ENCODE data around the gene PIK3AP1.

The PIK3AP1 gene

DNA sequence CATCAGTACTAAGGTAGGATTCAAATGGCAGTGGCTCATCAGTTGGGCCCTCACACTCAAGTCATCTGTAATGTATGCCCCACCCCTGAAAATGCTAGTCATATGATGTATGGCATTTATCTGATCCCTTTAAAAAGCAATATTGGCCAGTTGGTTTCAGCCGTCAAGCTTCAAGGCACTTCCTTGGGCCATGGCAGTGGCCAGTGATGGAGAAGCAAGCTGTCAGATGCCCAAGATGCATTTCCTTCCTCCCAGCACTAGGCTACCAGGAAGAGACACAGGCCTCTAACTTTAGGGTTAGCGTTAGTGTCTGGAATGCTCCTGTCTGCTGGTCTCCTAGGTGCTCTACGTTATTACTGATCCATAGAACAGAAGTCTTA is 64.1 kb downstream of the PIK3AP1 start:
- in situ Hi-C loops (cut with HindIII; ENCODE audit: low pct_unique_long_range_greater_than_20kb, low sequenced_read_pairs): no loop called here
- DNase-seq (ENCODE audit: low read depth in 1 of 2, low spot score in 1 of 2): no peak
- TF ChIP-seq JUND (IDR thresholded peaks at IDR 0.05; ENCODE audit: low read depth): no peak

DNA sequence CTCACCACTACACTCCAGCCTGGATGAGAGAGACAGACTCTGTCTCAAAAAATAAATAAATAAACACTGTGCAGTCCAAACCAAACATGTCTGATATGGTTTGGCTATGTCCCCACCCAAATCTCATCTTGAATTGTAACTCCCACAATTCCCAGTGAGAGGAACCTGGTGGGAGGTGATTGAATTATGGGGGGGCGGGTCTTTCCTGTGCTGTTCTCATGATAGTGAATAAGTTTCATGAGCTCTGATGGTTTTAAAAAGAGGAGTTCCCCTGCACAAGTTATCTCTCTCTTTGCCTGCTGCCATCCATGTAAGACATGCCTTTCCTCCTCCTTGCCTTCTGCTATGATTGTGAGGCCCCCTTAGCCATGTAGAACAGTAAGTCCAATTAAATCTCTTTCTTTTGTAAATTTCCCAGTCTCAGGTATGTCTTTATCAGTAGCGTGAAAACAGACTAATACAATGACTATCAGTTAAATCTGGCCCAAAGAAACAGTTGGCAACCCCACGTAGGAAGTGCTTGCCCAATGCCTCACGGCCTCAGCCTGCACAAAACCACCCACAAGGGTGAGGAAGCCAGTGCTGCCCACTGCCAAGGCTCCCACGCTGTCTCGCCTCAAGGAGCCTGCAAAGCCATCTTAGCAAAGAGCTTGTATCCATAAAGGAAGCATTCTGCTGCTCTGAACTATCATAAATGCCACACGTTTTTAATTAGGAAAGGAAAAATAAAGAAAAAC is 64.7 kb downstream of the PIK3AP1 start:
- no peak for DNase-seq (ENCODE audit: low read depth in 1 of 2, low spot score in 1 of 2)
- no peak for TF ChIP-seq JUND (IDR thresholded peaks at IDR 0.05; ENCODE audit: low read depth)
- in situ Hi-C loops (cut with HindIII; ENCODE audit: low pct_unique_long_range_greater_than_20kb, low sequenced_read_pairs): no loop called here

DNA sequence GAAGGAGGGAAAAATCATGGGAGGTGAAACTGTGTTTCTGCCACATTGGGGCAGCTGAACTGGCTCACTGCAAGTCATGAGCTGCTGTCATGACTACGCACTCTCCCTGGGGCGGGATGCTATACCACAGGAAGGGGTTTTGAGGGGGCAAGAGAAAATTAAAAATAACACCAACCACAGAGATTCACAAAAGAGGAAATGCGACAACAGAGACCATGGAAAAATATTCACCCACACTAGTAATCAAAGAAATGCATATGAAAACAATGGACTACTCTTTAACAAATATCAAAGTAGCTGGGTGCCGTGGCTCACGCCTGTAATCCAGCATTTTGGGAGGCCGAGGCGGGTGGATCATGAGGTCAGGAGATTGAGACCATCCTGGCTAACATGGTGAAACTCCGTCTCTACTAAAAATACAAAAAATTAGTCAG is 68.3 kb downstream of the PIK3AP1 start:
- in situ Hi-C loops (cut with HindIII; ENCODE audit: low pct_unique_long_range_greater_than_20kb, low sequenced_read_pairs): no loop called here
- DNase-seq (ENCODE audit: low read depth in 1 of 2, low spot score in 1 of 2): no peak
- no peak for TF ChIP-seq JUND (IDR thresholded peaks at IDR 0.05; ENCODE audit: low read depth)

DNA sequence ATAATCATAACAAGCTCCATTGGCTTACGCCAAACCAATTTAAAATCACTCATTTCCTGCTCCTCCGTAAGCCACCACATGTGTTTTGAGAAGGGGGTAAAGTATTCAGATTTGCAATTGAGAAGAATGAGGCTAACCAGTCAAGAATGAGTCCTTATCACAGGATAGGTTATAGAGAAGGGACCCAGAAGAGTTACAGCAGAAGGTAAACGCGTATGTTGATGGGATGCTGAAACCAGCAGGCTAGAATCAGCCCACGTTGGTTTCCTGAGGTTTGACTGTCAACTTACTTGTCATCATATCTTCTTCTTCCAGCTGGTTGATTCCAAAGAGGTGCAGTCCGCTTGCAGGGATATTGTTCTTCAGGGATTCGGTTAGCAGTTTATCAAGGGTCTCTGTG is 69.4 kb downstream of the PIK3AP1 start:
- in situ Hi-C loops (cut with HindIII; ENCODE audit: low pct_unique_long_range_greater_than_20kb, low sequenced_read_pairs): no loop called here
- DNase-seq (ENCODE audit: low read depth in 1 of 2, low spot score in 1 of 2): no peak
- TF ChIP-seq JUND (IDR thresholded peaks at IDR 0.05; ENCODE audit: low read depth): no peak

DNA sequence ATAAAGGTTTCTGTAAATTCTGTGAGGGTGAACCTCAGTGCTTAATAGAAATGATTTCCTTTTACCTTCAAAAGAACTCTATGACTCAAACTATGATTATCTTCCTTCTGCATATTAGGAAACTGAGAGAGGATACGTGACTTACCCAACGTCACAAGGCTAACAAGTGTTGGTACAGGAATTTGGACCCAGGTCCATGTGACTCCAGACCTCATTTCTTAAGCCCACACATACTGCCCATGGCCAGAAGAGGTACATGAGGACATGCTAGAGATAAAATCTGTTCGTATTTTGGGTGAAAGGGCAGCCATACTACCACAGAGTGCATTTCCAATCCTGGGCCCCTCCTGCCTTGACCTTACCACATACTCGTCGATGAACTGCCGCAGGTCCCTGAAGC is 72.0 kb downstream of the PIK3AP1 start:
- DNase-seq (ENCODE audit: low read depth in 1 of 2, low spot score in 1 of 2): no peak
- no peak for TF ChIP-seq JUND (IDR thresholded peaks at IDR 0.05; ENCODE audit: low read depth)
- in situ Hi-C loops (cut with HindIII; ENCODE audit: low pct_unique_long_range_greater_than_20kb, low sequenced_read_pairs): no loop called here

DNA sequence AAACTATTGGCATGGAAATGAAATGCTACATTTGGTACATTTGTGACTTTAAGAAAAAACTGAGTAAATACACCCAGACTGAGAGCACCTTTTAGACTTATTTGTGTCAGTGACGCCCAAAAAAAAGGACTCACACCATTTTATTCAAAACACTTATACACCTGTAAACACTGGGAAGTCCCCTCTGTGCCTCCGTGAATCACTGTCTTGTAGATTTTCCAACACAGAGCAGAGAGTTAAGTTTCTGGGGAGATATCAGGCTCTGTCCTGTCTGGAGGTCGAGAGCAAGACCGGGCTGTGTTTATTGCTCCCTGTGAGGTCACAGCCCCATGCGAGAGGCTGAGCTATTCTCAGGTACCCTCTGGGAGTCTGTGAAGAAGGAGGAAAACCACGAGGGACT is 72.8 kb downstream of the PIK3AP1 start:
- in situ Hi-C loops (cut with HindIII; ENCODE audit: low pct_unique_long_range_greater_than_20kb, low sequenced_read_pairs): no loop called here
- no peak for DNase-seq (ENCODE audit: low read depth in 1 of 2, low spot score in 1 of 2)
- TF ChIP-seq JUND (IDR thresholded peaks at IDR 0.05; ENCODE audit: low read depth): no peak

DNA sequence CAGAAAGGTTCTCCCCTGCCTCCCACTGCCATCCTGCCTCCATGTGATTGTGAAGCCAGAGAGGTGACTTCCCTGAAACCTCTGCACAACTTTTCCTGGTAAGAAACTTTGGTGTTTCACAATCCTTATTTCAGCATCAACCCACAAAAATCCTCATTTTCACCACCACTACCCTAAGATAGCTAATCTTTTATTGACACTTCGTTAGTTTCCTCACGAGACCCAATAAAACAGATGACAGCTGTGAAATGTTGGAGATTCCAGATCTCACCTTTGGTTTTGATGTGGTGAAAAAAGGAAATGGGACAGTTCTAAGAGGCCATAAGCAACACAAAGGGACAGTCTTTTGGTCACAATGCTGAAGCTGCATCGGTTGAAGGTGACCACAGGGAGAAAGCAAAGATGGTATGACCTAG is 73.6 kb downstream of the PIK3AP1 start:
- DNase-seq (ENCODE audit: low read depth in 1 of 2, low spot score in 1 of 2): no peak
- no peak for TF ChIP-seq JUND (IDR thresholded peaks at IDR 0.05; ENCODE audit: low read depth)
- in situ Hi-C loops (cut with HindIII; ENCODE audit: low pct_unique_long_range_greater_than_20kb, low sequenced_read_pairs): no loop called here

DNA sequence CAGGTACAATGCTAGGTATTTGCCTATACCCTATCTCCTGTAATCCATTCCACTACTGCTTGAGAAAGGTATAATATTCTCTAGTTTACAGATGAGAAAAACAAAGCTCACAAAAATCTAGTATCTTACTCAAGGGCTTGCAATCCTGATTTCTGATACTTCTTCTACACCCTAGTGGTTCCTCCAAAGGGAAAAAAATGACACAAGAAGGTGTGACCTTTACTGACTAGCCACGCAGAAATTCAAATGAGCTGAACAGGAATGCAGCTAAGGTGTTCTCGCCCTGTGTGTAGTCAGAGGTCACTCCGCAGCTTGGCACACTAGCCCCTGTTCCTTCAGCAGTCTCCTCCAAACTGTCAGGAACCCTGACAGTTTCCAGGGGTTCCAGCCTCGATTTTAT is 74.0 kb downstream of the PIK3AP1 start:
- no peak for TF ChIP-seq JUND (IDR thresholded peaks at IDR 0.05; ENCODE audit: low read depth)
- DNase-seq (ENCODE audit: low read depth in 1 of 2, low spot score in 1 of 2): no peak
- in situ Hi-C loops (cut with HindIII; ENCODE audit: low pct_unique_long_range_greater_than_20kb, low sequenced_read_pairs): no loop called here

DNA sequence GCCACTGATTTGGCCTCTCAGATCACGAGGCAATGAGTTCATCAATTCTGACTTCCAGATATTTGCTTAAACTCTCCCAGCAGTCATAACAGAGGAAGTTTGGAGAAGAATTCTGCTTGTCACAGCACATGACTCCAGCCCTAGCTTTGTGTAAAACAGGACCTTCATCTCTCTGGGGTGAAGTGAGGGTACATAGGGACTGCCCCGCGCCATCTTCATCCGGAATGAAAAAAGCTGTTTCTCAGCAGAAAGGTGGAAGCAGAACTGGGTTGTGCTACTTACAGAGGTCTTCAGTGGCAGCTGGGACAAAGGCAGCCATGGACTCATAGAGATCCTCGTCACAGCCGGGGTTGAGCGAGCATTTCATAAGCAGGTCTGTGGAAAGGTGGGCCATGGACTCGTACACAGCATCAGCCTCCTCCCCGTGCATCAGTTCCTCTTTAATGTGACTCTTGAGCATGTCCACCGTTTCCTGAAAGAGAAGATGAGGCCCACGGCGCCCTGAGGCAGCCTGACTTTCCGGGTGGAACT is 75.1 kb downstream of the PIK3AP1 start:
- in situ Hi-C loops (cut with HindIII; ENCODE audit: low pct_unique_long_range_greater_than_20kb, low sequenced_read_pairs): no loop called here
- DNase-seq (ENCODE audit: low read depth in 1 of 2, low spot score in 1 of 2): no peak
- no peak for TF ChIP-seq JUND (IDR thresholded peaks at IDR 0.05; ENCODE audit: low read depth)

DNA sequence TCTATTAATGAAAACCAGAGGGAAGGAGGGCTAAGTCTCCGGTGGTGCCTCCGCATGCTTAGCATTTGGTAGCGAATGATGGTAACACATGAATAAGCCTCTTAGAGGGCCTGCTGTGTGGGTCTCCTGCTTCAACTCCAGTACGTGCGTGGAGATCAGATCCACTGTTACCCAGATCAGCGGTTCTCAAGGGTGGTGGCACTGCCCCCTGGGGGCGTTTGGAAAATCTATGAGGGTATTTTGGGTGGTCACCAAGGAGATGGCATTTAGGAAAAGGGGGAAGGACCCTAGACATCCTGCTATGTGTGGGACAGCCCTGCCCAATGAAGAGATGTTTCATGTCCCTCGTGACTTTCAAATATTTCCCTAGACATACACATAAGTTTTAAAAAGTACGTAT is 76.4 kb downstream of the PIK3AP1 start:
- in situ Hi-C loops (cut with HindIII; ENCODE audit: low pct_unique_long_range_greater_than_20kb, low sequenced_read_pairs): no loop called here
- no peak for TF ChIP-seq JUND (IDR thresholded peaks at IDR 0.05; ENCODE audit: low read depth)
- DNase-seq (ENCODE audit: low read depth in 1 of 2, low spot score in 1 of 2): no peak

DNA sequence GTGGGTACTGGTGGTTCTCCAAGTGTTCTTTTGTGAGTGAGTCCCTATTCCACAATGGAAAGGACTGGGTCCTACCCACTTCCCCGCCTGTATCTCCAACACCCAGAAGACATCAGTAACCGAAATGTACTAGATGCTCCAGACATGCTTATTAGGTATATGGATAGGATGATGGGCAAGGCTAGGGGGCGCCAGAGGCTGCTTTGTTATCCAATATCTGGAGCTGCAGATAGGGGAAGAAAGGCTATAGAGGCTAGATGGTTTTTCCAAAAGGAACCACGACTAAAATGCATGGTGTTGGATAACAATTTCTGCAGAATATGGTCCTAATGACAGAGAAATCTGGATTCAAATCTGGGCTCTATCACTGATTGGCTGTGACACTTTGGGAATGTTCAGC is 77.3 kb downstream of the PIK3AP1 start:
- no peak for TF ChIP-seq JUND (IDR thresholded peaks at IDR 0.05; ENCODE audit: low read depth)
- peak in 1 of 2 experiments; percentile 77 for DNase-seq (ENCODE audit: low read depth in 1 of 2, low spot score in 1 of 2)
- in situ Hi-C loops (cut with HindIII; ENCODE audit: low pct_unique_long_range_greater_than_20kb, low sequenced_read_pairs): no loop called here

DNA sequence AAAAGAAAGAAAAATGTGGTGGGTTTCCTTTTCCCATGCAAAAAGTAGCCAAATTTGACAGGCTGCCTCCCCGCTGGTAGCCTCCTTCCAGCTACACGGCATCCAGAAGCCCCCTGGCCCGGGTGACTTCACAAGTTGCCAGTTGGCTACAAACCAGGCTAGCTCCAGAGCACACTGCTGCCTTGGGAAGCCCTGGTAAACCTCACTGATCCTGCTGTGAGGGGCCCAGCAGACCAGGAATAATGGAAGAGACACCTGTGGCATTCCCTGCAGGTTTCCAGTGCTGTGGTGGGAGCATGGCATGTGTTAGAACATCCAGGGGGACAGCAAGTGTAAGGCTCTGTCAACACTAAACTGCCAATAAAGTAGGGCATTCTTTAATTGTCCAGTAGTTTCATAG is 77.8 kb downstream of the PIK3AP1 start:
- DNase-seq (ENCODE audit: low read depth in 1 of 2, low spot score in 1 of 2): no peak
- in situ Hi-C loops (cut with HindIII; ENCODE audit: low pct_unique_long_range_greater_than_20kb, low sequenced_read_pairs): no loop called here
- no peak for TF ChIP-seq JUND (IDR thresholded peaks at IDR 0.05; ENCODE audit: low read depth)

DNA sequence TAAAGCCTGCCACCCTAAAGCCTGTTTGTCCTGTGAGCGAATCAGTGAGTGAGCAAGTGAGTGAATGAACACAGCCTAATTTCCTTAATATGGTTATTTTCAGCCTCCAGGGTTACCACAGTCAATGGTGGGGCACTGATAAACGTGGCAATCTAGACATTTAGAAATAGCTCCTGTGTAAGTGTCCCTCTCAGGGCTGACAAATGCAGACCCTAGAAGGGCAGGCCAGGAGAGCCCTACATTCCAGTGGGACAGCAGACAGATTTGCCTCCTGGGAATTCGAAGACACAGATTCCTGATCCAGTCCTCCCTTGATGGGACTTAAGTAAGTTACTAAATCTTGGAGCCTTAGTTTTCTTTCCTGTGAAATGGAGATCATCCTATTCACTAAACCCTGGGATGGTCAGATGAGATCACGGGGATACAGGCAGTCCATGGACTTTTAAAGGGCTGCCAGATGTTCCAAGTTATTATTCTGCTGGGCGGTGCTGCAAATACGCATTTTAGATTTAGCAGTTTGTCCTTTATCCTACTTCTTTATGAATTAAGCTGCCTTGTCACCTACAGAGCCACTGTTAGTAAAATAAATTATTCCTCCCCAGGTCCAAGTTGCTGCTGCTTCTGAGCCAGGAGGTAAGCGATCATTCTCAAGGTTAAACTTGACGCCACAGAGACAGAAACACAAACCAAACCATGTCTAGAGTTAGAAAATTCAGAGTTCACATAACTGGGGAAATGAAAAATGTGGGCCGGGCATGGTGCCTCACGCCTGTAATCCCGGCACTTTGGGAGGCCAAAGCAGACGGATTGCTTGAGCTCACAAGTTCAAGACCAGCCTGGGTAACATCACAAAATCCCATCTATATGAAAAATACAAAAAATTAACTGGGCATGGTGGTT is 78.7 kb downstream of the PIK3AP1 start:
- TF ChIP-seq JUND (IDR thresholded peaks at IDR 0.05; ENCODE audit: low read depth): no peak
- DNase-seq (ENCODE audit: low read depth in 1 of 2, low spot score in 1 of 2): no peak
- in situ Hi-C loops (cut with HindIII; ENCODE audit: low pct_unique_long_range_greater_than_20kb, low sequenced_read_pairs): no loop called here
